PC-9 (cell line): ENCODE measurements around the gene CAPZB. TPM values are rescaled to one million over a fixed set of nuclear protein-coding genes. Genes with fewer than 3 reads are reported as not detected.

Source experiments
- BruUV-seq: library from RNA; stranded (reverse); fragments of 400-500 nt; replicated peaks from 2 replicates; lab custom pipeline; 2021; lab: Mats Ljungman, UMichigan
- CTCF ChIA-PET: fragments of 300-600 bp; sonication (Branson Sonifier 250); formaldehyde crosslinking; loops from one replicate; lab custom pipeline; 2022; ENCODE audit warnings: antibody characterized with exemption; lab: Charles Lee
- POLR2A ChIA-PET: fragments of 300-600 bp; sonication (Branson Sonifier 250); formaldehyde crosslinking; loops from one replicate; lab custom pipeline; 2022; ENCODE audit warnings: antibody characterized with exemption; ENCODE audit not compliant: unreplicated experiment; lab: Charles Lee
- DNase-seq, 2 experiments: peaks; one replicate each; pipeline versions ENCODE4 v3.0.0 to v3.0.0-alpha.2; 2015 to 2022; ENCODE audit warnings: mixed read lengths in 1 of 2
- H2AFZ ChIP-seq: fragments of 200-600 bp; sonication (generic); 2 replicates; pipeline ENCODE4 v1.8.1; 2017; ENCODE audit warnings: antibody characterized with exemption
- H3F3A ChIP-seq: fragments of 200-600 bp; sonication (generic); 2 replicates; pipeline ENCODE4 v1.8.1; 2017; ENCODE audit warnings: antibody characterized with exemption, mild to moderate bottlenecking, low read depth; ENCODE audit not compliant: insufficient read depth
- H3K27ac ChIP-seq: fragments of 200-600 bp; sonication (generic); 2 replicates; pipeline ENCODE4 v1.6.1; 2016; ENCODE audit warnings: mixed run types
- H3K27me3 ChIP-seq: fragments of 200-600 bp; sonication (generic); 2 replicates; pipeline ENCODE4 v1.6.1; 2016; ENCODE audit warnings: low read depth, mixed run types; ENCODE audit not compliant: insufficient read depth
- H3K36me3 ChIP-seq: fragments of 200-600 bp; sonication (generic); 2 replicates; pipeline ENCODE4 v1.6.1; 2016; ENCODE audit warnings: low read depth, mixed run types
- H3K4me1 ChIP-seq: fragments of 200-600 bp; sonication (generic); replicated peaks from 2 replicates; pipeline ENCODE4 v1.6.1; 2016; ENCODE audit warnings: mixed run types; ENCODE audit not compliant: insufficient read depth
- H3K4me2 ChIP-seq: fragments of 200-600 bp; sonication (generic); 2 replicates; pipeline ENCODE4 v1.6.1; 2017; ENCODE audit warnings: mixed run types
- H3K4me3 ChIP-seq: fragments of 200-600 bp; sonication (generic); 2 replicates; pipeline ENCODE4 v1.6.1; 2016; ENCODE audit warnings: mixed run types
- H3K79me2 ChIP-seq: fragments of 200-600 bp; sonication (generic); 2 replicates; pipeline ENCODE4 v1.6.1; 2017; ENCODE audit warnings: low read depth, mixed run types
- H3K9me2 ChIP-seq: fragments of 200-600 bp; sonication (generic); 2 replicates; pipeline ENCODE4 v1.8.1; 2017; ENCODE audit warnings: mild to moderate bottlenecking; ENCODE audit not compliant: insufficient read depth
- H3K9me3 ChIP-seq: fragments of 200-600 bp; sonication (generic); 2 replicates; pipeline ENCODE4 v1.8.1; 2016; ENCODE audit warnings: low read depth; ENCODE audit not compliant: insufficient read depth
- H4K20me1 ChIP-seq: fragments of 200-600 bp; sonication (generic); 2 replicates; pipeline ENCODE4 v1.8.1; 2017; ENCODE audit not compliant: insufficient read depth
- EZH2 ChIP-seq: fragments of 200-600 bp; sonication (generic); IDR thresholded peaks from 2 replicates; pipeline ENCODE4 v1.8.0; 2017; ENCODE audit warnings: antibody characterized with exemption, low read depth
- intact Hi-C: fragments of 100-400 bp; cut with micrococcal nuclease; formaldehyde crosslinking; loops from one replicate; pipeline ENCODE4 v1.10.0; 2022; ENCODE audit not compliant: unreplicated experiment
- total RNA-seq: library from RNA; stranded (reverse); gene quantifications from 2 replicates; pipeline ENCODE4 v1.2.3, GENCODE V29; 2021
- TF ChIP-seq, protein P1 (sequence below): fragments of 200-600 bp; sonication (generic); conservative IDR thresholded peaks from 2 replicates; pipeline ENCODE4 v1.6.1; 2017; ENCODE audit warnings: mixed run types, antibody characterized with exemption, mild to moderate bottlenecking, moderate library complexity

CAPZB gene
- total RNA-seq, 1 experiment from 2014 or later, result 222 TPM

GRCh38 chr1:19532519-19532918, 47.2 kb upstream of the CAPZB start:
- TF ChIP-seq, protein P1, sequence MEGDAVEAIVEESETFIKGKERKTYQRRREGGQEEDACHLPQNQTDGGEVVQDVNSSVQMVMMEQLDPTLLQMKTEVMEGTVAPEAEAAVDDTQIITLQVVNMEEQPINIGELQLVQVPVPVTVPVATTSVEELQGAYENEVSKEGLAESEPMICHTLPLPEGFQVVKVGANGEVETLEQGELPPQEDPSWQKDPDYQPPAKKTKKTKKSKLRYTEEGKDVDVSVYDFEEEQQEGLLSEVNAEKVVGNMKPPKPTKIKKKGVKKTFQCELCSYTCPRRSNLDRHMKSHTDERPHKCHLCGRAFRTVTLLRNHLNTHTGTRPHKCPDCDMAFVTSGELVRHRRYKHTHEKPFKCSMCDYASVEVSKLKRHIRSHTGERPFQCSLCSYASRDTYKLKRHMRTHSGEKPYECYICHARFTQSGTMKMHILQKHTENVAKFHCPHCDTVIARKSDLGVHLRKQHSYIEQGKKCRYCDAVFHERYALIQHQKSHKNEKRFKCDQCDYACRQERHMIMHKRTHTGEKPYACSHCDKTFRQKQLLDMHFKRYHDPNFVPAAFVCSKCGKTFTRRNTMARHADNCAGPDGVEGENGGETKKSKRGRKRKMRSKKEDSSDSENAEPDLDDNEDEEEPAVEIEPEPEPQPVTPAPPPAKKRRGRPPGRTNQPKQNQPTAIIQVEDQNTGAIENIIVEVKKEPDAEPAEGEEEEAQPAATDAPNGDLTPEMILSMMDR, result no peak
- no peak for TF ChIP-seq EZH2
- no TSS peak for BruUV-seq
- POLR2A ChIA-PET, result no interaction called here
- H3K9me2 ChIP-seq, result no peaks in the 10 kb centered on the region
- no peak for DNase-seq
- no peak overlapping the region for H3K4me2 ChIP-seq
- no peak overlapping the region for H3K27ac ChIP-seq
- H3K27me3 ChIP-seq, result no peaks in the 10 kb centered on the region
- CTCF ChIA-PET, result no interaction called here
- H4K20me1 ChIP-seq, result no peaks in the 10 kb centered on the region
- no peaks in the 10 kb centered on the region for H3K36me3 ChIP-seq
- H3K79me2 ChIP-seq, result no peaks in the 10 kb centered on the region
- H3F3A ChIP-seq, result no peaks in the 10 kb centered on the region
- H3K4me3 ChIP-seq, result no peak overlapping the region
- intact Hi-C loops, result no loop called here
- H3K9me3 ChIP-seq, result no peaks in the 10 kb centered on the region
- no peaks in the 10 kb centered on the region for H3K4me1 ChIP-seq
- no peak overlapping the region for H2AFZ ChIP-seq

- Histone ChIP-seq H2AFZ (no peak overlapping the region), H3K4me2 (no peak overlapping the region), H3F3A (no peaks in the 10 kb centered on the region), H3K27me3 (no peaks in the 10 kb centered on the region), H3K4me3 (no peak overlapping the region), H4K20me1 (no peaks in the 10 kb centered on the region), H3K9me2 (no peaks in the 10 kb centered on the region), H3K36me3 (no peaks in the 10 kb centered on the region), H3K27ac (no peak overlapping the region), H3K9me3 (no peaks in the 10 kb centered on the region), H3K4me1 (no peaks in the 10 kb centered on the region), H3K79me2 (no peaks in the 10 kb centered on the region)
- DNase-seq, result no peak
- ChIA-PET POLR2A (no interaction called here), CTCF (no interaction called here)
- intact Hi-C loops, result no loop called here
- TF ChIP-seq EZH2, result no peak
- TF ChIP-seq, protein P1, result no peak
- no TSS peak for BruUV-seq
These were observed 44.3 kb upstream of the CAPZB start for GRCh38 chr1:19529664-19530063.

DNA sequence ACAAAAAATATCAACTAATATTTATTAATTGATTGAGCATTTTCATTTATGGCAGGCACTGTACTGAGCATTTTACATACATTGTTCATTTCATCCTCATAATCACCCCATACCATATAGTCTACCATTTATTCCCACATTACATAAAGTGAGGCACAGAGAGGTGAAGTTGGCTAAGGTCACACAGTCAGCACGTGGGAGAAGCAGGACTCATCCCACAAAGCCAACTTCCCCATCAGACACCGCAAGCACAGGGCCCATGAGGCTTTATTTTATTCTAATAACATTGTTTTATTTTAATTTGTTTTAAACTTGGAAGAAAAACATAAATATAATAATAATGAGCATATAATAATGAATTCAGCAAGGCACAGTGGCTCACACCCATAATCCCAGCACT, 43.1 kb upstream of the CAPZB start:
- Histone ChIP-seq H3K27me3 (no peaks in the 10 kb centered on the region), H3K27ac (no peak overlapping the region), H3F3A (no peaks in the 10 kb centered on the region), H3K9me3 (no peaks in the 10 kb centered on the region), H3K9me2 (no peaks in the 10 kb centered on the region), H3K4me3 (no peak overlapping the region), H3K4me2 (no peak overlapping the region), H3K4me1 (no peaks in the 10 kb centered on the region), H3K36me3 (no peaks in the 10 kb centered on the region), H3K79me2 (no peaks in the 10 kb centered on the region), H2AFZ (no peak overlapping the region), H4K20me1 (no peaks in the 10 kb centered on the region)
- no peak for TF ChIP-seq EZH2
- TF ChIP-seq, protein P1, result no peak
- ChIA-PET CTCF (no interaction called here), POLR2A (no interaction called here)
- intact Hi-C loops, result no loop called here
- BruUV-seq, result no TSS peak
- DNase-seq, result no peak
